GM21423 (cell line): Measurements from ENCODE around the gene TREM1.

Experiments
- ATAC-seq: cut with Tn5 transposase; IDR thresholded peaks from one replicate; pipeline ENCODE4 v1.9.1; 2021; ENCODE audit warnings: mild to moderate bottlenecking, moderate library complexity; ENCODE audit not compliant: unreplicated experiment

Gene TREM1

GRCh38 chr6:41286544-41287346 is at the start of gene TREM1:
TREM1 (minus strand) TSS chr6:41286682; CDS start chr6:41286655, 27 bp downstream.
- ATAC-seq: no peak

- no peak for ATAC-seq
Measured at GRCh38 chr6:41335943-41336342, 49.5 kb upstream of the TREM1 start.

DNA sequence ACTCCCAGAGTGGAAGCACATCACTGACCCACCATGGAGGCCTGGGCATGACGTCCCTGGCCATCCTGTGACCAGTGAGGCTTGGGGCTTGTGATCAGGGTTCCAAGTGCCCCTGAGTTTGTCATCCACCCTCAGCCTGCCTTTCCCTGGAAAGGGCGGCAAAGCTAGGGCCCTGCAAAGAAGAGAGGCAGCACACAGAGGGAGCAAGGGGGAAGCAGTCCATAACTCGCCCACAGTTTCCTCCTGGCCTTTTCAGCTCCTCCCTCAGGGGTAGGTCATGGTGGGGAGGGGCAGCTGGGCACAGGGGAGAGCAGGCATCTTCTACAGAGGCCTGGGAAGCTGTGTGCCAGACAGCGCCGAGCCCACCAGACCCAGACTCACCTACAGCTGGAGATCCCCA is 48.8 kb upstream of the TREM1 start, which contains the start of gene NCR2:
NCR2 (plus strand) TSS at position 313 of the 400 bp plus-strand sequence. CDS start 269 bp downstream, outside the sequence.
- ATAC-seq: no peak

GRCh38 chr6:41334482-41335040 is 48.1 kb upstream of the TREM1 start:
- no peak for ATAC-seq

DNA sequence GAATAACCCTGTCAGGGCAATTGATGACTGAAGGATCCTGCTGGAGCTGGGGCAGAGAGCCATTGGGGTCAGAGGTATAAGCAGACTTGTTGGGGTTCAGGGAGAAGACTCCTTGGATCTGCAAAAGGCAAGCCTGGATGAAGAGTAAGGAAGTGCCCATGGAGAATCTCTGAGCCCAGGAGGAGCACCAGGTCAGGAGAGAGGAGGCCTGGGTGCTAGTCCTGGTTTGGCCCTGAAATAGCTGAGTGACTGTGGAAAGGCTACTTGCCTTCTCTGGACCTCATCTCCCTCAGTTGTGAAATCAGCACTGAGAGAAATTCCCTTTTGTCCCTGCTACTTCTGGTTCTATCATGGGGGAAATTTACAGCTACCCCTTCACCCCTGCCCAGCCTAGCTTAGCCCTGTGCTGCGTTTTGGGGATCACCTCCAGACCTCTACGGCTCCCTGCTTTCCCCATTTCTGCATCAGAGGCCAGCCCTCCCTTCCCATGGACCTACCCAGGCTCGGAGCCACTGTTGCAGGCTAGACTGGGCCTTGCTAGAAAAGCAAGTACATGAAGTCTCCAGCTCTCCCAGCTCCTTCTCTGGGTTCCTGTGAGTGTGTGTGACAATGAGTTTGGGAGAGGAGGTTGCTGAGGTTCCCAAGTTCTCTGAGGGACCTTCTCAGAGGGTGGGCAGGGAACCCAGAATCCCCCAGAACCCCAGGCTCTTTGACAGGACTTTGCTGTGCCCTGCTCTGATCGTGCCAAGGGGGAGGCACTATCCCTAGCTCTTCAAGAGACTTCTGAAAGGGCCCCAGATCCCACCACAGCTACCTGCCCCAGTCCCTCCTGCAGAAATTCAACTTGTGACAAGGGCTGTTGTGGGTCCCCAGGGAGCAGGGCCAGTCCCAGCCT is 46.6 kb upstream of the TREM1 start:
- ATAC-seq: no peak

- ATAC-seq: no peak
Measured at GRCh38 chr6:41332241-41332640, 45.8 kb upstream of the TREM1 start.

- no peak for ATAC-seq
Measured at GRCh38 chr6:41331401-41332150, 45.1 kb upstream of the TREM1 start.

DNA sequence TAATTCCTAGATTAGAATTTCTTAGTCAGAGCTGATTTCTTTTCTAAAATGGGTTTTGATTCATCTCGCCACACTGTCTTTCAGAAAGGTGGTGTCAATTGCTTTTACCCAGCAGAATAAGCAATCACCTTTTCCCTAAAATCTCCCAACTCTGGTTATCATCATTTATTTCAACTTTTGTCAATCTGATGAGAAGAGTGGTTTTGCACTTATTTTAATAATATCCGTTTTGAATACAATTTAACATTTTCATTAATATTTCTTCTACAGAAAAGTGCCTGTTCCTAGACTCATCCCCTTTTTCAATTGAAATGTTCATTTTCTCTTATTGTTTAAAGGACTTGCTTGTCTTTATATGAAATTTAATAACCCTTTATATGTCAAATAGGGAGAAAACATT is 40.7 kb upstream of the TREM1 start:
- ATAC-seq: no peak

GRCh38 chr6:41326092-41326491 is 39.6 kb upstream of the TREM1 start:
- ATAC-seq: no peak

- no peak for ATAC-seq
Measured at GRCh38 chr6:41325446-41326066, 39.1 kb upstream of the TREM1 start.

DNA sequence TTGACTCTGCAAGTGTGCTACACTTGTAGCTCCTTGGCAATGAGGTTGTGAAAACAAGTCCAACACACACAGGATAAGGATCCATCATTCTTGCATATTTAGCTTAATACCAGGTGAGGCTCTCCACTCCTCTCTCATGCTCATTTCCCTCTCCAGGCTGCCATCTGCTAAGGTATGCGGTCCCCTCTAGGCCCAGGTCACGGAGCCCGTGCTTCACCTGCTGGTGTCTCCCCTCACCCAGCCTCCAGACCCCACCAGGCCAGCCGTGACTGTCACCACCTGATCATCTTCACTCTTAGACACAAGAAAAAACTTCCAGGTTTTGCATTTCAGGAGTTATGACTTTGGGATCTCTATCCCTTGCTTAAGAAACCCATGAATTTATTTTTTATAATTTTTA is 34.7 kb upstream of the TREM1 start:
- ATAC-seq: no peak

DNA sequence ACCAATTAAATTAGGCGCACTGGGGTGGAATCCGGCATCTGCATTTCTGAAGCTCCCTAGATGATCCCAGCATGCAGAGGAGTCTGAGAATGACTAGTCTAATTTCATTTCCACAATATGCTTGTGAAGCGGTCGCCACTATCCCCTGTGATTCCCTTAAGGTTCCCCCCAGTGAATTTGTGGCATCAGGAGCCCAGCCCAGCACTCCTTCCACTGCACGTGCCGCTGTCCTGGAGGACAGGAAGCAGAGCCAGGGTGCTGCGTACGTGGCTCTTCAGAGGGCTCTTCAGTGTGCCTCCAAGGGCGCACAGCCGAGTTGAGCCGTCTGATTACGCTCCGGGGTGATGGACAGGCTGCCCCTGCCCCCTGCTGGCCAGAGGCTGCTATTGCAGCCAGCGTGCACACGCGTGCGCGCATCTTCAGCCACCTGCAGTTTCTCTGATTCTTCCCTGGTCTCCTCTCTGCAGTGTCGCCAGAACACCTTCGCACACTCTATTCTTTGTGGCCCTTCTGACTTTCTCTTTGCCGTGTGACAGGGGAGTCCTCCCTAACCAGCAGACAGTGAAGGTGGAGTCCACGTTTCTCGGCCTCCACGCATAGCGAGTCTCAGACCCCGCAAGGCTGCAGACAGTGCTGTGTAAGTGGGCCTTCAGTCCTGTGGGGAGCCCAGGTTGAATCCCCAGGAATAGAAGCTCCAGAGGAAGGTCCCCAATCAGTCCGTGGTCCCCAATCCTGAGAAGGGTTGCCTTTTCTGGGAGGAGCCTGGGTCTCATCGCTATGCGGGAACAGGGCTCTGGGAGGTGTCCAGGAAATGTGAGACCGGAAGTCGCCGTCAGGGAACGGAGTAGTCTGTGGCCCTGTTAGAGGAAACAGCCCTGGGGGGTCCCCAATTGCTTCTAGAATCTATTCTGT is 32.4 kb upstream of the TREM1 start:
- peak; percentile 87 for ATAC-seq

DNA sequence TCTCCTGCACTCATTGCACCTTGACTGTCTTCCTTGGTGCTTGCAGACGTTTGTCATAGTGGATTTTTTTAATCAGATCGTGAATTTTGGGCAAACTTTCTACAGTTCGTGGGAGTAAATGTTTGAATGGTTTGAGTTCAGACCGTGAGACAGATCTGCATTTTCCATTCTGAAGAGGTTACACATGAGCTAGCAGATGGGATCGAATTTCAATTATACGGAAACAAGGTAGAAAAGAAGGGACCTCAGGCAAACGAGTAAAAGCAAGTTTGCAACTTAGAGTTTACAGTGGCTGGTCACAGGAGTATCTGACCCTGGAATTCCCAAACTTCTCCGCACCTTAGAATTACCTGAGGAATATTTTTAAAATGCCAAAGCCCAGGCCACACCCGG is 31.8 kb upstream of the TREM1 start:
- no peak for ATAC-seq

DNA sequence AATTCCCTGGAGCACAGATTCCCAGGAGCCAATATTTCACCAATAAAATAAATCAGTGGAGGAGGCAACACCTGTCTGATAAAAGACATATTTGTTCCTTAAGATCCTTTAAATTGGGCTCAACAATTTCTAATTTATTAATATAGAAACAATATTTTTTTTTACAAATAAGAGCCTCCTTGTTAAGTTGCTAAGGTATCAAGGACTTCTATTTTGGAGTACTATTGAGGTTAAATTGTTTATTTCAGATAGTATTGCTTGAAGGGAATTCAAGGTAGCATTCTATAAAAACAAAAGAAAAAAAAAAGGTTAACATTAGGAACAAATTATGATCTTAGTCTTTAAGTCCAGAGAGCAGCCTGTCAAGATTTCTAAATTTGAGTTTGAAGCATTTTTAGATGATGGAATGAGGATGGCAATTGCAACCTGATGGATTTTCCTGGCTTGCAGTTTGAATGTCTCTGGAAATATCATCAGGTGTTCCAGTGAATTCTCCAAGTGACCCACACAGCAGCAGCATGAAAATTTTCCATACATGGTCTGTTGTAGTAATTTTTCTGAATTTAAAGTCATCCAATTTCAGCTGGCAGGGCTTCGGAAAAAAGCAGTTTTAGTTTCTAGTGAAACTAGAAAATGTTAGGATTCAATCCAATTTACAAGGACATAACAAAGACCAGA is 29.6 kb upstream of the TREM1 start:
- ATAC-seq: no peak

DNA sequence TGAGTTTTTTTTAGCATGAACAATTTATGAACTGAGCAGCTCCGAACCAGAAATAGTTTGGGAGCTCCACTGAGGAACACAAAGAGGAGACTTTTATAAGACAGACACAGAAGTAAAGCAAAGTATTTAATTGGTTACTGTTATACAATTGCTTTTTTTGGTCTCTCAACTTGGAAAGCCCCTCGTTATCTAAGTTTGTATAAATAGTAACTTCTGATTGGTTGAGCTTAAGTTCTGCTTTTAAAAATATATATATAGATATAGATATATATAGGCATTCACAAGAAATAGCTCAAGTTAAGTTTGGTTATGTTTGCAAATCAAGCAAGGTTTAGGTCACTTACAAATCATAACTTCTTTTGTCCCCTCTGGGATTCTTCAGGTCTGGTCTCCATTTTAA is 28.7 kb upstream of the TREM1 start:
- no peak for ATAC-seq

DNA sequence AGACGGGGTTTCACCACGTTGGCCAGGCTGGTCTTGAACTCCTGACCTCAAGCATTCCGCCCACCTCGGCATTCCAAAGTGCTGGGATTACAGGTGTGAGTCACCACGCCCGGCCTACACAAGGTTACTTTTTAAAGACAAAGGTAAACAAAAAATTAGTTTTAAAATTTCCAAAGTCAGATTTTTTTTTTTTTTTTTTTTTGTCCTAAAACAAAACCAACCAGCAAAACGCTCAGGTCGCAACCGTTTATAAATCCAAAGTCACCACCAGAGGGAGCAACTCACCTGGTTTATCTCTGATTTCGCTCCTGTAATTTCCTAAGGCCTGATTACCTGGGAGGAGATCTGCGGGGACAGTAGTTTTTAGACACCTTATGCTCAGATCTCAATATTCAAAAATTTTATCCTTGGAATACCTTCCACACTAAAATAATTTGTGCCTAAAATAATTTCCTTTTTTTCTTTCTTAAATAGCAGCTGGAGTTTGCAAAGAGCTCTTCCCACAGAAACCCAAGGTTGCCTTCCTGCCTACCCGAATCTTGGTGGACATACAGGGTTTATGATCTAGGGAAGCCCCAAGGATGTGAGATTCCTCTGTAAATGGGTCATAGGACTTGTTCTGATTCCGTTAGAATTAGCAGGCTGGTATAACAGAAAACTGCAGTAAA is 19.8 kb upstream of the TREM1 start:
- ATAC-seq: no peak

DNA sequence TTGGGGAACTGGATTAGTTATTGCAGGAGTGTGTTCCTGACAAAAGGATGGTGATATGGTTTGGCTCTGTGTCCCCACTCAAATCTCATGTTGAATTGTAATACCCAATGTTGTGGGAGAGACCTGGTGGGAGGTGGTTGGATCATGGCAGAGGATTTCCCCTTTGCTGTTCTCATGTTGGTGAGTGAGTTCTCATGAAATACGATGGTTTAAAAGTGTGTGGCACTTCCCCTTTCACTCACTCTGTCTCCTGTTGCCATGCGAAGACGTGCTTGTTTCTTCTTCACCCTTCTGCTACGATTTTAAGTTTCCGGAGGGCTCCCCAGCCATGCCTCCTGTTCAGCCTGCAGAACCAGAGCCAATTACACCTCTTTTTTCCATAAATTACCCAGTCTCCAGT is 16.2 kb upstream of the TREM1 start:
- ATAC-seq: no peak

DNA sequence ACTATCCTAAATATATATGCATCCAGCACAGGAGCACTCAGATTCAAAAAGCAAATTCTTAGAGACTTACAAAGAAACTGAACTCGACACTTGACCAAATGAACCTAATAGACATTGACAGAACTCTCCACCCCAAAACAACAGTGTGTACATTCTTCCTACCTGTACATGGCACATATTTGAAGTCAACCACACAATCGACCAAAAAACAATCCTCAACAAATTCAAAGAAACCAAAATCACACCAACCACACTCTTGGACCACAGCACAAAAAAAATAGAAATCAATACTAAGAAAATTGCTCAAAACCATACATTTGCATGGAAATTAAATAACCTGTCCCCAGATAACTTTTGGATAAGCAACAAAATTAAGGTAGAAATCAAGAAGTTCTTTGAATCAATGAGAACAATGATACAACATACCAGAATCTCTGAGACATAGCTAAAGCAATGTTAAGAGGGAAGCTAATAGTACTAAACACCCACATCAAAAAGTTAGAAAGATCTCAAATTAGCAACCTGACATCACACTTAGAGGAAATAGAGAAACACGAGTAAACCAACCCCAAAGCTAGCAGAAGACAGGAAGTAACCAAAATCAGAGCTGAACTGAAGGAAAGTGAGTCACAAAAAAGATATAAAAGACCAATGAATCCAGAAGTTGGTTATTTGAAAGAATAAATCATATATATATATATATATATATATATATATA is 12.5 kb upstream of the TREM1 start:
- no peak for ATAC-seq
